ENCODE results near the gene GPC6.
"Not testable (repeated sequence)": the region's sequence is repeated elsewhere in the genome, so short reads cannot be mapped to it uniquely, and the experiment has no call there.

Gene GPC6

GRCh38 chr13:94280349-94280748 lies 1053.7 kb downstream of the GPC6 start:
- H3K4me3 ChIP-seq (ENCODE audit: low read length) = no peak overlapping the region
- TF ChIP-seq ZNF274 (IDR thresholded peaks at IDR 0.05; ENCODE audit: low read depth, low read length) = no peak

GRCh38 chr13:94280845-94281244 lies 1054.2 kb downstream of the GPC6 start:
- H3K4me3 ChIP-seq (ENCODE audit: low read length) = no peak overlapping the region
- no peak for TF ChIP-seq ZNF274 (IDR thresholded peaks at IDR 0.05; ENCODE audit: low read depth, low read length)

- H3K4me3 ChIP-seq (ENCODE audit: low read length) = no peak overlapping the region
- TF ChIP-seq ZNF274 (IDR thresholded peaks at IDR 0.05; ENCODE audit: low read depth, low read length) = no peak
Observed at GRCh38 chr13:94286581-94286980, 1060.0 kb downstream of the GPC6 start.

- no peak for TF ChIP-seq ZNF274 (IDR thresholded peaks at IDR 0.05; ENCODE audit: low read depth, low read length)
- no peak overlapping the region for H3K4me3 ChIP-seq (ENCODE audit: low read length)
Observed at GRCh38 chr13:94291631-94292322, 1065.2 kb downstream of the GPC6 start.

GRCh38 chr13:94292323-94292640 lies 1065.7 kb downstream of the GPC6 start:
- no peak for TF ChIP-seq ZNF274 (IDR thresholded peaks at IDR 0.05; ENCODE audit: low read depth, low read length)
- no peak overlapping the region for H3K4me3 ChIP-seq (ENCODE audit: low read length)

- no peak for TF ChIP-seq ZNF274 (IDR thresholded peaks at IDR 0.05; ENCODE audit: low read depth, low read length)
- H3K4me3 ChIP-seq (ENCODE audit: low read length) = no peak overlapping the region
Observed at GRCh38 chr13:94296471-94296870, 1069.9 kb downstream of the GPC6 start.

GRCh38 chr13:94298346-94298745 lies 1071.7 kb downstream of the GPC6 start:
- TF ChIP-seq ZNF274 (IDR thresholded peaks at IDR 0.05; ENCODE audit: low read depth, low read length) = no peak
- H3K4me3 ChIP-seq (ENCODE audit: low read length) = no peak overlapping the region

GRCh38 chr13:94300401-94300800 lies 1073.8 kb downstream of the GPC6 start:
- H3K4me3 ChIP-seq (ENCODE audit: low read length) = no peak overlapping the region
- no peak for TF ChIP-seq ZNF274 (IDR thresholded peaks at IDR 0.05; ENCODE audit: low read depth, low read length)

- H3K4me3 ChIP-seq (ENCODE audit: low read length) = no peak overlapping the region
- TF ChIP-seq ZNF274 (IDR thresholded peaks at IDR 0.05; ENCODE audit: low read depth, low read length) = no peak
Observed at GRCh38 chr13:94301487-94301886, 1074.9 kb downstream of the GPC6 start.

- H3K4me3 ChIP-seq (ENCODE audit: low read length) = not testable (repeated sequence)
Observed at GRCh38 chr13:94302847-94303565, 1076.4 kb downstream of the GPC6 start.

- H3K4me3 ChIP-seq (ENCODE audit: low read length) = no peak overlapping the region
- TF ChIP-seq ZNF274 (IDR thresholded peaks at IDR 0.05; ENCODE audit: low read depth, low read length) = no peak
Observed at GRCh38 chr13:94303644-94304174, 1077.1 kb downstream of the GPC6 start.

GRCh38 chr13:94305033-94305432 lies 1078.4 kb downstream of the GPC6 start:
- no peak for TF ChIP-seq ZNF274 (IDR thresholded peaks at IDR 0.05; ENCODE audit: low read depth, low read length)
- H3K4me3 ChIP-seq (ENCODE audit: low read length) = no peak overlapping the region

GRCh38 chr13:94305463-94305862 lies 1078.9 kb downstream of the GPC6 start:
- no peak overlapping the region for H3K4me3 ChIP-seq (ENCODE audit: low read length)
- no peak for TF ChIP-seq ZNF274 (IDR thresholded peaks at IDR 0.05; ENCODE audit: low read depth, low read length)

GRCh38 chr13:94305934-94306333 lies 1079.3 kb downstream of the GPC6 start:
- H3K4me3 ChIP-seq (ENCODE audit: low read length) = no peak overlapping the region
- TF ChIP-seq ZNF274 (IDR thresholded peaks at IDR 0.05; ENCODE audit: low read depth, low read length) = no peak

GRCh38 chr13:94308832-94309231 lies 1082.2 kb downstream of the GPC6 start:
- no peak for TF ChIP-seq ZNF274 (IDR thresholded peaks at IDR 0.05; ENCODE audit: low read depth, low read length)
- no peak overlapping the region for H3K4me3 ChIP-seq (ENCODE audit: low read length)

Data from GM08714 (cell line).